Brain microvascular endothelial cell (primary cell): Measurements from ENCODE around the gene MAMDC2.

Source experiments
- DNase-seq: peaks from one replicate; pipeline ENCODE4 v3.0.0-alpha.2; 2020
- H3K27ac ChIP-seq: fragments of 250-450 bp; sonication (Bioruptor Pico); 2 replicates; pipeline ENCODE4 v1.5.1; 2020; ENCODE audit warnings: mild to moderate bottlenecking, moderate library complexity
- H3K27me3 ChIP-seq: fragments of 250-450 bp; sonication (Bioruptor Pico); replicated peaks from 2 replicates; pipeline ENCODE4 v1.5.1; 2020; ENCODE audit warnings: mild to moderate bottlenecking
- H3K36me3 ChIP-seq: fragments of 250-450 bp; sonication (Bioruptor Pico); replicated peaks from 2 replicates; pipeline ENCODE4 v1.5.1; 2020; ENCODE audit warnings: mild to moderate bottlenecking
- H3K4me3 ChIP-seq: 2 replicates; pipeline ENCODE4 v1.5.1; 2011; ENCODE audit warnings: low read depth, mild to moderate bottlenecking, control low read depth, low read length, moderate library complexity
- CTCF ChIP-seq: IDR thresholded peaks from 2 replicates; pipeline ENCODE4 v1.5.1; 2011; ENCODE audit warnings: low read depth, mild to moderate bottlenecking, moderate library complexity, low read length, control low read depth, inconsistent platforms; ENCODE audit errors: missing control alignments
- in situ Hi-C: cut with HindIII; loops from 2 replicates; pipeline ENCODE4 v1.10.0; 2017; ENCODE audit warnings: low sequenced_read_pairs, low pct_ligation_motif_present

Gene MAMDC2

GRCh38 chr9:70144131-70144503 is 100.5 kb downstream of the MAMDC2 start:
- Histone ChIP-seq H3K27me3 (no peaks in the 10 kb centered on the region), H3K4me3 (no peak overlapping the region), H3K27ac (no peak overlapping the region), H3K36me3 (no peaks in the 10 kb centered on the region)
- in situ Hi-C loops, result no loop called here
- no peak for DNase-seq
- no peak for TF ChIP-seq CTCF

- TF ChIP-seq CTCF, result no peak
- no peak for DNase-seq
- in situ Hi-C loops, result no loop called here
- H3K27ac ChIP-seq, result no peak overlapping the region
- H3K27me3 ChIP-seq, result no peaks in the 10 kb centered on the region
- no peaks in the 10 kb centered on the region for H3K36me3 ChIP-seq
- no peak overlapping the region for H3K4me3 ChIP-seq
Observed at GRCh38 chr9:70145981-70146380, 102.3 kb downstream of the MAMDC2 start.

- in situ Hi-C loops, result no loop called here
- Histone ChIP-seq H3K27me3 (no peaks in the 10 kb centered on the region), H3K27ac (no peak overlapping the region), H3K4me3 (no peak overlapping the region), H3K36me3 (no peaks in the 10 kb centered on the region)
- no peak for TF ChIP-seq CTCF
- DNase-seq, result no peak
Observed at GRCh38 chr9:70147196-70147595, 103.5 kb downstream of the MAMDC2 start.

GRCh38 chr9:70147651-70148050 is 104.0 kb downstream of the MAMDC2 start:
- no peak overlapping the region for H3K4me3 ChIP-seq
- H3K36me3 ChIP-seq, result no peaks in the 10 kb centered on the region
- no peak for DNase-seq
- in situ Hi-C loops, result no loop called here
- H3K27ac ChIP-seq, result no peak overlapping the region
- no peaks in the 10 kb centered on the region for H3K27me3 ChIP-seq
- no peak for TF ChIP-seq CTCF

DNA sequence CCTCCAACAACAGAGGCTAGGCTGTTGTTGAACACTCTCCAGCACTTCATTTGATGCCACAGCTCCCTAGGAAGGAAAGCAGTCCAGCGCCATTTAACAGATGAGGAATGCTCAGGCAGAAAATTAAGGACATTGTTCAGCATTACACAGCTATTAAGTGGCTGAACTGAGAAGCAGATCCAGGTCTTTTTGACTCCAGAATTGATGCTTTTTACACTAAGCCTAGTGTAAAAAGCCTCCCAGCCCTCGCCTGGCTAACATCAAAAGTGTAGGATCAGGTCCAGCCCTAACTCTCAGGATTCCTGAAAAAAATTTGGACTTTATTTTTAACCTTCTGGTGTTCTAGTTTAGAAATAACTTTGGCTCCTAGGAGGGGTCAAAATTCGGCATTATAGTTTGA is 108.7 kb downstream of the MAMDC2 start:
- H3K36me3 ChIP-seq, result no peaks in the 10 kb centered on the region
- in situ Hi-C loops, result no loop called here

DNA sequence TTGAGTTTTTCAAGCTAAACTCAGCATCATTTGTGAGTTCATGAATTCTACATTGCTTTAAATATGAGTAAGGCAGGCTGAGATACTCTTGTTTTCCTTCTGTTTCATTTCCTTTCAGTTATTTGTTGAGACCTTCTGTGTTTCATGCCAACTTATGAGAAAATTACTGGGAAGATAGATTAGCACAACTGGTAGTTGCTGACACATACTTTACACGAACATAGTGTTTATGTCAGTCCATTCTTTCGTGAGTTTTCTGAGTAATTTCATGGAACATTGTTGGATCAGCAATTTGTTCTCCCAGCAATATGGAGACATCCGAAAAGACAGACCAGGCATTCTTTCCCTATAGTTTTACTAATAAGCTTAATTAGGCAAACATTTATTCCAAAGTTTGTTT is 113.1 kb downstream of the MAMDC2 start:
- Histone ChIP-seq H3K36me3 (no peaks in the 10 kb centered on the region), H3K27me3 (no peaks in the 10 kb centered on the region), H3K4me3 (no peak overlapping the region), H3K27ac (no peak overlapping the region)
- DNase-seq, result no peak
- in situ Hi-C loops, result no loop called here
- TF ChIP-seq CTCF, result no peak

More for the DNA sequence above, 108.7 kb downstream of the MAMDC2 start:
- H3K27ac ChIP-seq, result no peak overlapping the region
- no peak overlapping the region for H3K4me3 ChIP-seq
- DNase-seq, result no peak
- TF ChIP-seq CTCF, result no peak
- H3K27me3 ChIP-seq, result no peaks in the 10 kb centered on the region
